IMR-90 (cell line): Measurements from ENCODE around the gene WIPF2. TPM values are rescaled to one million over a fixed set of nuclear protein-coding genes. Genes with fewer than 3 reads are reported as not detected.

Experiments
- ATAC-seq: fragments of 200-7000 bp; cut with Tn5 transposase; 2 replicates; pipeline ENCODE4 v1.9.1; 2020; ENCODE audit warnings: low read depth, mild to moderate bottlenecking, moderate library complexity
- BruUV-seq: library from RNA; stranded (reverse); fragments of 400-500 nt; replicated peaks from 2 replicates; lab custom pipeline; 2021; lab: Mats Ljungman, UMichigan
- CTCF ChIA-PET: fragments of 300-600 bp; formaldehyde crosslinking; extraction: SDS; loops from one replicate; lab custom pipeline; 2021; ENCODE audit warnings: antibody characterized with exemption; lab: Yijun Ruan, JAX
- POLR2A ChIA-PET: fragments of 300-600 bp; sonication (Branson Sonifier 250); formaldehyde crosslinking; loops from one replicate; lab custom pipeline; 2022; ENCODE audit warnings: antibody characterized with exemption; ENCODE audit not compliant: unreplicated experiment; lab: Charles Lee
- DNase-seq: peaks from one replicate; pipeline ENCODE4 v3.0.0; 2013
- H2AFZ ChIP-seq: replicated peaks from 2 replicates; pipeline ENCODE3; 2013; ENCODE audit warnings: low read length, mild to moderate bottlenecking; ENCODE audit not compliant: poor library complexity
- H2AK5ac ChIP-seq: 2 replicates; pipeline ENCODE4 v1.6.1; 2013; ENCODE audit warnings: low read depth, low read length, inconsistent platforms
- H2AK9ac ChIP-seq: replicated peaks from 2 replicates; pipeline ENCODE3; 2013; ENCODE audit warnings: mild to moderate bottlenecking, low read depth, low read length, moderate library complexity; ENCODE audit not compliant: poor library complexity
- H2BK120ac ChIP-seq: 2 replicates; pipeline ENCODE4 v1.6.1; 2013; ENCODE audit warnings: low read depth, low read length, inconsistent platforms
- H2BK15ac ChIP-seq: 3 replicates; pipeline ENCODE4 v1.6.1; 2013; ENCODE audit warnings: low read depth, low read length, inconsistent platforms
- H2BK20ac ChIP-seq: 2 replicates; pipeline ENCODE4 v1.6.1; 2013; ENCODE audit warnings: low read depth, mild to moderate bottlenecking, inconsistent platforms, low read length, moderate library complexity
- H2BK5ac ChIP-seq: 2 replicates; pipeline ENCODE4 v1.6.1; 2013; ENCODE audit warnings: mild to moderate bottlenecking, low read depth, low read length, inconsistent platforms; ENCODE audit not compliant: poor library complexity, severe bottlenecking
- H3K14ac ChIP-seq: replicated peaks from 2 replicates; pipeline ENCODE4 v1.6.1; 2013; ENCODE audit warnings: low read depth, low read length, inconsistent platforms
- H3K18ac ChIP-seq: 2 replicates; pipeline ENCODE4 v1.6.1; 2013; ENCODE audit warnings: low read depth, low read length, control low read depth
- H3K23ac ChIP-seq: 2 replicates; pipeline ENCODE4 v1.6.1; 2013; ENCODE audit warnings: low read depth, low read length, inconsistent platforms
- H3K27ac ChIP-seq: 2 replicates; pipeline ENCODE4 v1.5.1; 2013; ENCODE audit warnings: mild to moderate bottlenecking, control low read depth, low read length; ENCODE audit not compliant: insufficient read depth
- H3K27me3 ChIP-seq: 2 replicates; pipeline ENCODE4 v1.6.1; 2013; ENCODE audit warnings: low read length; ENCODE audit not compliant: control insufficient read depth, insufficient read depth
- H3K36me3 ChIP-seq: 2 replicates; pipeline ENCODE4 v1.6.1; 2013; ENCODE audit warnings: low read length, mixed read lengths; ENCODE audit not compliant: control insufficient read depth, insufficient read depth
- H3K4ac ChIP-seq: 2 replicates; pipeline ENCODE4 v1.6.1; 2013; ENCODE audit warnings: low read depth, low read length, inconsistent platforms
- H3K4me1 ChIP-seq: 2 replicates; pipeline ENCODE4 v1.6.1; 2013; ENCODE audit warnings: low read length, mixed read lengths; ENCODE audit not compliant: control insufficient read depth, insufficient read depth
- H3K4me2 ChIP-seq: 2 replicates; pipeline ENCODE4 v1.6.1; 2013; ENCODE audit warnings: low read depth, mild to moderate bottlenecking, control low read depth, low read length, moderate library complexity
- H3K4me3 ChIP-seq: 2 replicates; pipeline ENCODE4 v1.5.1; 2013; ENCODE audit warnings: low read depth, mild to moderate bottlenecking, control low read depth, low read length, moderate library complexity; ENCODE audit not compliant: insufficient read depth
- H3K56ac ChIP-seq: 2 replicates; pipeline ENCODE4 v1.6.1; 2013; ENCODE audit warnings: low read length, inconsistent platforms; ENCODE audit not compliant: insufficient read depth; ENCODE audit errors: extremely low read depth
- H3K79me1 ChIP-seq, 2 experiments: 2 replicates each; pipeline ENCODE4 v1.6.1; 2013; ENCODE audit warnings: low read length in 2 of 2, inconsistent platforms in 1 of 2, low read depth in 1 of 2
- H3K9ac ChIP-seq: 2 replicates; pipeline ENCODE4 v1.6.1; 2013; ENCODE audit warnings: low read depth, low read length, control low read depth
- H3K9me1 ChIP-seq: 2 replicates; pipeline ENCODE4 v1.6.1; 2013; ENCODE audit warnings: low read length, inconsistent platforms; ENCODE audit not compliant: insufficient read depth
- H3K9me3 ChIP-seq: 2 replicates; pipeline ENCODE4 v1.6.1; 2013; ENCODE audit warnings: low read length; ENCODE audit not compliant: control insufficient read depth, insufficient read depth
- H4K20me1 ChIP-seq: 2 replicates; pipeline ENCODE4 v1.6.1; 2013; ENCODE audit warnings: low read length, inconsistent platforms; ENCODE audit not compliant: insufficient read depth
- H4K5ac ChIP-seq: 2 replicates; pipeline ENCODE4 v1.6.1; 2013; ENCODE audit warnings: mild to moderate bottlenecking, low read depth, low read length, control low read depth
- H4K8ac ChIP-seq, 2 experiments: 2 replicates each; pipeline ENCODE4 v1.6.1; 2013; ENCODE audit warnings: low read depth in 2 of 2, low read length in 2 of 2, control low read depth in 1 of 2, inconsistent platforms in 1 of 2
- H4K91ac ChIP-seq: 2 replicates; pipeline ENCODE4 v1.6.1; 2013; ENCODE audit warnings: low read depth, low read length, inconsistent platforms; ENCODE audit not compliant: insufficient read depth
- CEBPB ChIP-seq: IDR thresholded peaks from 2 replicates; pipeline ENCODE4 v1.6.1; 2012; ENCODE audit warnings: low read depth, low read length, improper control_type of control experiment
- FOS ChIP-seq: fragments of 150-350 bp; IDR thresholded peaks from 2 replicates; pipeline ENCODE4 v1.6.1; 2016; ENCODE audit warnings: low read depth, low read length
- NFE2L2 ChIP-seq: fragments of 150-350 bp; IDR thresholded peaks from 2 replicates; pipeline ENCODE4 v1.6.1; 2016; ENCODE audit warnings: low read depth, mild to moderate bottlenecking, low read length
- RAD21 ChIP-seq: IDR thresholded peaks from 2 replicates; pipeline ENCODE4 v1.6.1; 2012; ENCODE audit warnings: low read length, improper control_type of control experiment
- RCOR1 ChIP-seq: IDR thresholded peaks from 2 replicates; pipeline ENCODE4 v1.6.1; 2012; ENCODE audit warnings: mild to moderate bottlenecking, low read length, improper control_type of control experiment; ENCODE audit not compliant: insufficient replicate concordance
- RFX5 ChIP-seq: IDR thresholded peaks from 2 replicates; pipeline ENCODE4 v1.8.0; 2012; ENCODE audit warnings: low read depth, mild to moderate bottlenecking, low read length, moderate library complexity
- WGBS, 2 experiments: methylation state at CpG; one replicate each; pipeline versions ENCODE4 v1.1.5 to v1.1.7; 2013; ENCODE audit warnings: missing lambda C conversion rate in 2 of 2; ENCODE audit not compliant: insufficient read length in 1 of 2; ENCODE audit errors: extremely low coverage in 2 of 2; 5-methylcytosine and 5-hydroxymethylcytosine counted together
- dilution Hi-C: fragments of 300-500 bp; cut with HindIII; formaldehyde crosslinking; loops from one replicate; pipeline ENCODE4 v1.14.3; 2018; ENCODE audit warnings: low sequenced_read_pairs; ENCODE audit not compliant: unreplicated experiment
- in situ Hi-C: fragments of 300-500 bp; cut with MboI; formaldehyde crosslinking; loops from 3 replicates; pipeline ENCODE4 v1.14.3; 2019; ENCODE audit warnings: low sequenced_read_pairs, inconsistent platforms, mixed read lengths
- intact Hi-C: fragments of 100-400 bp; cut with micrococcal nuclease; formaldehyde crosslinking; loops from 2 replicates; pipeline ENCODE4 v1.10.0; 2022
- polyA plus RNA-seq, 3 experiments: library from polyadenylated mRNA; depleted of rRNA; stranded (reverse); fragments of >200 nt; gene quantifications; 2 replicates each; pipeline ENCODE4 v1.2.3, GENCODE V29; 2012; ENCODE audit warnings: low replicate concordance in 1 of 3
- total RNA-seq: library from RNA; depleted of rRNA; stranded (reverse); fragments of >200 nt; gene quantifications from 2 replicates; pipeline ENCODE4 v1.2.3, GENCODE V29; 2012

The WIPF2 gene
- total and polyA plus RNA-seq, 2 of the 4 experiments (the other 2 are of a cell fraction): 2.0 to 8.9 TPM

DNA sequence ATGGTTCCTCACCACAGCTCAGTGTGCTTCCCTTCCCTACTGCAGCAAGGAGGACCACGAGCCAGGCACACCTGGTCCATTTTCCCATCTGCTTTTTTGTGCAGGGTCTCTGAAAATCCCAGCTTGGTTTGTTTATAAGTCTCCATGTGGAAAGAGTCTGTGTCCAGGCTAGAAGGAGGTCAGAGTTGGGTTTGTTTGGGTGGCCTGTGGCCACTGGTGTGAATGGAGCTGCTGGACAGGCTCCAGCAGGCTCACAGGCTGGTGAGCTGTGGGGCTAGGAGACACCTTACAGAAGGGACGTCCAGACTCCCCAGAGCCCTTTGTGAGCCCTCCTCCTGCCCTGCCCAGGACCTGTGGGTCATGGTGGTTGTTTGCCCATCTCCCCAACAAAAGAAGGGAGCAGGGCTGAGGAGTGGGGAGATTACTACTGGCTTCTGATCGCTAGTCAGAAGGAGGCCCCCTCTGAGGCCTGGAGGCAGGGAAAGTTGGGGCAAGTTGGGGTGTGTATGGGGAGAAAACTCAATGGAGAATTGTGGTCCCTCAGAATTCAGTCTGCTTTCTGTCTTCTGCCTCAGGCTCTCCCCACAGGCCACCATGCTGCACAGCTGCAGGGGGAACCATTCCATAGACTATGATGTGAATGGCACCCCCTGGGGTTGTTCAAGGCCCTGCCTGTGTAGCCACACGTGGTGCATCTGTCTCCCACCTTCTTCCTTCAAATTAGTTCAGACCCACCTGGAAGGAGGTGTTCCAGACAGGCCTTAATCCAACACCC is 94.0 kb downstream of the WIPF2 start:
- in situ Hi-C loops: no loop called here
- Histone ChIP-seq H3K36me3 (no peaks in the 10 kb centered on the region), H3K18ac (peak overlapping the region; percentile 68; the same call in 1 of the 2 replicates), H4K5ac (peak overlapping the region; percentile 53; the same call in 1 of the 2 replicates), H3K4me2 (no peak overlapping the region), H3K27me3 (no peaks in the 10 kb centered on the region), H3K23ac (peak overlapping the region; percentile 53), H3K9me1 (peaks cover 42% of the 10 kb centered on the region), H3K9ac (no peak overlapping the region), H2AK9ac (peak overlapping the region; percentile 94), H3K56ac (no peak overlapping the region), H4K8ac (peak overlapping the region; percentile 70; a peak in 2 of 4 replicates), H3K14ac (peak overlapping the region; percentile 86), H2BK15ac (peak overlapping the region; percentile 63; the same call in 2 of the 3 replicates), H3K79me1 (peaks cover 0 to 38% of the 10 kb centered on the region in 2 experiments; a peak in 2 of 4 replicates), H4K91ac (peak overlapping the region; percentile 61), H2AK5ac (peak overlapping the region; percentile 91), H2AFZ (peak overlapping the region; percentile 65), H2BK20ac (peak overlapping the region; percentile 80), H3K4ac (peak overlapping the region; percentile 89), H4K20me1 (0 out of 2 replicates have a peak, but pooled peaks cover 3% of the 10 kb centered on the region), H3K4me3 (no peak overlapping the region), H2BK5ac (peak overlapping the region; percentile 68), H3K27ac (no peak overlapping the region; the same call in 1 of the 2 replicates), H3K9me3 (no peaks in the 10 kb centered on the region), H2BK120ac (peak overlapping the region; percentile 69), H3K4me1 (peaks cover 65% of the 10 kb centered on the region)
- DNase-seq (no peak), ATAC-seq (no peak)
- no CpG with 5 or more reads among the region's 4 CpGs for WGBS, 2 experiments
- intact Hi-C loops: no loop called here
- CTCF ChIA-PET: no interaction called here
- dilution Hi-C loops: no loop called here
- BruUV-seq: no TSS peak
- POLR2A ChIA-PET: no interaction called here
- TF ChIP-seq RAD21: no peak
- no peak for TF ChIP-seq FOS
- TF ChIP-seq RCOR1: no peak
- no peak for TF ChIP-seq NFE2L2
- TF ChIP-seq RFX5: no peak
- no peak for TF ChIP-seq CEBPB
